ENCODE measurements around the gene DACT1. TPM values are rescaled to one million over a fixed set of nuclear protein-coding genes. Genes with fewer than 3 reads are reported as not detected.

Gene DACT1
- total and polyA plus RNA-seq, 7 donors = 1.8 to 21.2 (median 5.9) TPM

DNA sequence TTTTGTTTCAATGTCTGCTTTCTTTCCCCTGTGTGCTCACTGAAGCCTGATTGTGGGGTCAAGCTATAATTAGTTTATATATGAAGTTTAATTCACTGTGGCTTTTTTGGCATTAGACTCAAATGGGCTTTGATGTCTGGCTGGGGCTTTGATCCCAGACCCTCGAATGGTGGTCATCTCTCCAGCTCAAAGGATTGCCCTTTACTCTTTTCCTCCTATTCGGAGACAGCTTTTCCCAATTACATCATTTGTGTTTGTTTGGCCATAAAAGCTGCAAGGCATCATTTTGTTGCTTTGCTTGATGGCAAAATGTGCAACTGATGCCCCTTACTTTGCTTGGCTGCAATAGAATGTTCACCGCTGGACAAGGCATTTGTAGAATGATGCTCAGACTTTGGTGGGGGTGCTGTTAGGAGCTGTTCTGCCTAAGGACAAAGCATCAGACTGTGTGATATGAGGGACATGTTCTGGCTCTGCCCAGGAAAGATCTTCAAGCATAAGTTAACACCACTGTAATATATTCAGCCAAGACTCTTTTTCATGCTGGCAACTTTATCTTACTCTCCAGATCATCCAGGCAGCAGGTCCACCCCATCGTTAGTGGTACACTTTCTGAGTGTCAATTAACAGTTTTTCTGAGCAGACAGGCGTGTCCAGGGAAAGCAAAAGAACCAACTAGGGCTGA is 3.2 kb upstream of the DACT1 start:
- TF ChIP-seq POLR2AphosphoS5 (IDR thresholded peaks at IDR 0.05) = no peak
- TF ChIP-seq POLR2A (IDR thresholded peaks at IDR 0.05) = no peak
- H3K4me3 ChIP-seq = no peak overlapping the region
- 29 to 42% methylated on average over 5 of the region's 5 CpGs for WGBS, 2 donors
- H3K27me3 ChIP-seq = no peaks in the 10 kb centered on the region
- no peaks in the 10 kb centered on the region for H3K9me3 ChIP-seq
- peaks cover 0 to 35% (median 10%) of the 10 kb centered on the region in 4 donors for H3K4me1 ChIP-seq
- intact Hi-C loops (cut with DNase I) = loop anchor here (5.0 to 10.0 kb wide), 3 partner anchors 67 to 850 kb away; partner anchors contain the start of genes JKAMP and L3HYPDH
- H3K27ac ChIP-seq = no peak overlapping the region
- H3K36me3 ChIP-seq = no peaks in the 10 kb centered on the region
- DNase-seq = no peak

DNA sequence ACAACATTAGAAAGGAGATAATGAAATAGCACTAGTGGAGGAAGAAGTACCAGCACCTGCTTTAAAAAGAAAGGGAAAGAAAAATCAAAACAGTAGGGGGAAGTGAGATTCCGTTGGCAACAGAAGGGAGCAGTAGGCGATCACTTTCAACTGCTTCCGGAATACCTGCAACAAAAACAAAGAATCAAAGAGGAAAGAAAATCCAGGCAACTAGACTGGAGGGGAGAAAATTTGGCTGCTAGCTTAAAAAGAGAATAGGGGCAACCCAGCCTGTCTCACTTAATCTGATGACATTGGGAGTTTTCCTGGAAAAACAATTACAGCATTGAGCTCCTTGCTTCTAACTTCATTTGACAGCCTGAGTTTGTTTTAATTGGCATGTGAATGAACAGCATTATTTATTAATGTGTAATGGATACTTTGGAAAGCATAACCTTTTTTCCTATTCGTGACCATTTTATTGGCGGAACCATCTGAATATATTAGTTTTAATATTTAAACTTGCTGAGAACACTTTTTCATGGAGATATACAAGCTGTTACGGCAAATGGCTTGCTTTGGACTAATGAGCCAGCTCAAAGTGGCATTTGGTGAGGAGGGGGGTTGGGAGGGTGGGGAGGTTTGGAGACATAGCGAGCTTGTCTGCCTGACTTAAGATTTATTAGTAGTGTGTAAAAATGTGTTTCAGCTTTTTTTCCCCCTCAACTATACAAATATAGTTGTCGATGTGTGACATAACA is 2.5 kb upstream of the DACT1 start:
- no peaks in the 10 kb centered on the region for H3K9me3 ChIP-seq
- no peaks in the 10 kb centered on the region for H3K36me3 ChIP-seq
- DNase-seq = no peak
- no peak overlapping the region for H3K4me3 ChIP-seq
- intact Hi-C loops (cut with DNase I) = loop anchor here (5.0 to 10.0 kb wide), 3 partner anchors 68 to 850 kb away; partner anchors contain the start of genes JKAMP and L3HYPDH
- 53 to 55% methylated on average over 8 of the region's 8 CpGs for WGBS, 2 donors
- H3K27ac ChIP-seq = no peak overlapping the region
- no peaks in the 10 kb centered on the region for H3K27me3 ChIP-seq
- TF ChIP-seq, protein P1, sequence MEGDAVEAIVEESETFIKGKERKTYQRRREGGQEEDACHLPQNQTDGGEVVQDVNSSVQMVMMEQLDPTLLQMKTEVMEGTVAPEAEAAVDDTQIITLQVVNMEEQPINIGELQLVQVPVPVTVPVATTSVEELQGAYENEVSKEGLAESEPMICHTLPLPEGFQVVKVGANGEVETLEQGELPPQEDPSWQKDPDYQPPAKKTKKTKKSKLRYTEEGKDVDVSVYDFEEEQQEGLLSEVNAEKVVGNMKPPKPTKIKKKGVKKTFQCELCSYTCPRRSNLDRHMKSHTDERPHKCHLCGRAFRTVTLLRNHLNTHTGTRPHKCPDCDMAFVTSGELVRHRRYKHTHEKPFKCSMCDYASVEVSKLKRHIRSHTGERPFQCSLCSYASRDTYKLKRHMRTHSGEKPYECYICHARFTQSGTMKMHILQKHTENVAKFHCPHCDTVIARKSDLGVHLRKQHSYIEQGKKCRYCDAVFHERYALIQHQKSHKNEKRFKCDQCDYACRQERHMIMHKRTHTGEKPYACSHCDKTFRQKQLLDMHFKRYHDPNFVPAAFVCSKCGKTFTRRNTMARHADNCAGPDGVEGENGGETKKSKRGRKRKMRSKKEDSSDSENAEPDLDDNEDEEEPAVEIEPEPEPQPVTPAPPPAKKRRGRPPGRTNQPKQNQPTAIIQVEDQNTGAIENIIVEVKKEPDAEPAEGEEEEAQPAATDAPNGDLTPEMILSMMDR (IDR thresholded peaks at IDR 0.05) = no peak
- TF ChIP-seq POLR2AphosphoS5 (IDR thresholded peaks at IDR 0.05) (no peak), EP300 (IDR thresholded peaks at IDR 0.05) (no peak), POLR2A (IDR thresholded peaks at IDR 0.05) (no peak)
- peaks cover 0 to 42% (median 17%) of the 10 kb centered on the region in 4 donors for H3K4me1 ChIP-seq

DNA sequence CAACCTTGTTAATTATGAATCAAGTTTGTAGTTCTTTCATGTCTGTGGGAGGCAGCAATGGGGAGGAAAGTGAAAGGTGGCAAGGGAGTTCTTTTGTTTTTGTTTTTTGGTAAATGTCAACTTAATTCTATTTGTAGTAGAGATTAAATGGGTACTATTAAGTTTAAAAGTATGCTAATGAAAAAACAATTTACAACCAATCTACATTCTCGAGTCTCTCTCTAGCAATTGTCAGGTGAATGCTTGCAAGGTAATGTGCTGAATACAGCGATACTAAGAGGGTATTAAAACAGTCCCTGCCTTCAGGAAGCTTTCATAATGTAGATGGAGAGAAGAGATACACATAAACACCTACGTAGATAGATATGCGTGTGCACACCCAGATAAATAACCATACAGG is 1.6 kb upstream of the DACT1 start:
- DNase-seq = no peak
- 82 to 83% methylated on average over 4 of the region's 4 CpGs for WGBS, 2 donors
- H3K27me3 ChIP-seq = no peaks in the 10 kb centered on the region
- peak overlapping the region in 1 of 4 donors; percentile 97 for H3K27ac ChIP-seq
- intact Hi-C loops (cut with DNase I) = loop anchor here (5.0 to 10.0 kb wide), 3 partner anchors 69 to 849 kb away; partner anchors contain the start of genes JKAMP and L3HYPDH
- H3K4me1 ChIP-seq = peaks cover 0 to 48% (median 22%) of the 10 kb centered on the region in 4 donors
- H3K36me3 ChIP-seq = peaks cover 0 to 3% (median 0%) of the 10 kb centered on the region in 4 donors
- H3K9me3 ChIP-seq = no peaks in the 10 kb centered on the region
- TF ChIP-seq, protein P1 (IDR thresholded peaks at IDR 0.05) = no peak
- TF ChIP-seq EP300 (IDR thresholded peaks at IDR 0.05) (no peak), POLR2AphosphoS5 (IDR thresholded peaks at IDR 0.05) (no peak), POLR2A (IDR thresholded peaks at IDR 0.05) (no peak)
- H3K4me3 ChIP-seq = no peak overlapping the region

DNA sequence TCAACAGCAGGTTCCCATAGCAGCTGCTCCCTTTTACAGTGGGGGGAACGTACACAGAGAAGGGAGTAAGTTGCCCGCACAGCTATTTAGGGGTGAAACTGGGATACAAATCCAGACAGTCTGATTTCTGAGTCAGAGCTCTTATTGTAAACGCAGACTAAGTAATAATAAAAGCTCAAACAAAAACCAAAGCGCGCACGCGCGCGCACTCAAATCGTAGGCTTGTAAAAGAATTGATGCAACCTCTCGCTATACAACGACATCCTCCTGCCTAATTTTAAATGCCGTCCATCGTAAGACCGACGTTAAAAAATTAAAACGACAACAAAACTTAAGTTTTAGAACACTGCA is 747 bp upstream of the DACT1 start:
- peak; percentile 80 for DNase-seq
- intact Hi-C loops (cut with DNase I) = loop anchor here (5.0 to 10.0 kb wide), 3 partner anchors 70 to 848 kb away; partner anchors contain the start of genes JKAMP and L3HYPDH
- Histone ChIP-seq H3K27ac (peak overlapping the region; percentile 87 to 97 (median 93)), H3K36me3 (peaks cover 0 to 11% (median 5%) of the 10 kb centered on the region in 4 donors), H3K27me3 (no peaks in the 10 kb centered on the region), H3K9me3 (no peaks in the 10 kb centered on the region), H3K4me3 (peak overlapping the region; percentile 44 to 91 (median 78)), H3K4me1 (peaks cover 0 to 48% (median 23%) of the 10 kb centered on the region in 4 donors)
- 3 to 13% methylated on average over 17 of the region's 17 CpGs for WGBS, 2 donors
- TF ChIP-seq EP300 (IDR thresholded peaks at IDR 0.05) (no peak), POLR2AphosphoS5 (IDR thresholded peaks at IDR 0.05) (no peak), POLR2A (IDR thresholded peaks at IDR 0.05) (no peak)
- TF ChIP-seq, protein P1 (IDR thresholded peaks at IDR 0.05) = no peak
